GM12892 (cell line): ENCODE results near the gene KRTAP10-4.

Experiments
- POLR2AphosphoS5 ChIP-seq: IDR thresholded peaks from 2 replicates; pipeline ENCODE4 v1.6.1; 2011; ENCODE audit warnings: low read depth, low read length, control low read depth
- TAF1 ChIP-seq: IDR thresholded peaks from 2 replicates; pipeline ENCODE4 v1.6.1; 2011; ENCODE audit warnings: low read depth, mild to moderate bottlenecking, control low read depth, low read length, borderline replicate concordance

DNA sequence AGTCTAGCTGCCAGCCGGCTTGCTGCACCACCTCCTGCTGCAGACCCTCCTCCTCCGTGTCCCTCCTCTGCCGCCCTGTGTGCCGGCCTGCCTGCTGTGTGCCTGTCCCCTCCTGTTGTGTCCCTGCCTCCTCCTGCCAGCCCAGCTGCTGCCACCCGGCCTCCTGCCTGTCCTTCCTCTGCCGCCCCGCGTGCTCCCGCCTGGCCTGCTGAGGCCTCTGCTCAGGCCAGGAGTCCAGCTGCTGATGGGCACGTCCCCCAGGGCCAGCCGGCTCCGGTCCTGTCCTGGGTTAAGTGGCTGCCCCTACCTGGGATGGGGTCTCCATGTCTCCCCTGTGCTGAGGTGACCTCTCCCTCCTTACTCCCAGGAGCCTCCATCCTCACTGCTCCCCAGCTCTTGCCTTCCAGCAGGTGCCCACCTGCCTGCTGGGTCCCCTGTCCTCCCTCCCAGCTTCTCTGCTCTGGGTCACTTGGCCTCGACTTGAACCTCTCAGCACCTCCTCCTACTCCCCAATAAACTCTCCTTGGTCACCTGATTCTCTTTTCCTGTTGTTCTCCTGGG is 39.2 kb downstream of the KRTAP10-4 start:
- TF ChIP-seq POLR2AphosphoS5, result no peak
- TF ChIP-seq TAF1, result no peak
